Bronchial epithelial cell (primary cell): ENCODE data around the gene NUDT14. TPM values are rescaled to one million over a fixed set of nuclear protein-coding genes. Genes with fewer than 3 reads are reported as not detected.

ENCODE experiments used
- DNase-seq: peaks from one replicate; pipeline ENCODE4 v3.0.0-alpha.2; 2010; ENCODE audit warnings: low read depth
- FAIRE-seq: peaks from 2 replicates; lab custom pipeline; 2011; peaks lifted over from hg19 to GRCh38; lab: Jason Lieb, UNC
- H3K27me3 ChIP-seq: 2 replicates; pipeline ENCODE4 v1.5.1; 2011; ENCODE audit warnings: low read length; ENCODE audit not compliant: control insufficient read depth, insufficient read depth
- H3K36me3 ChIP-seq: 2 replicates; pipeline ENCODE4 v1.5.1; 2011; ENCODE audit warnings: low read length; ENCODE audit not compliant: control insufficient read depth, insufficient read depth
- H3K4me3 ChIP-seq: 2 replicates; pipeline ENCODE4 v1.5.1; 2011; ENCODE audit warnings: mild to moderate bottlenecking, low read depth, low read length, control low read depth
- CTCF ChIP-seq: IDR thresholded peaks from 2 replicates; pipeline ENCODE4 v1.5.1; 2011; ENCODE audit warnings: mild to moderate bottlenecking, moderate library complexity, low read length, control low read depth, inconsistent platforms; ENCODE audit not compliant: insufficient read depth, severe bottlenecking
- total RNA-seq: library from RNA; depleted of rRNA; stranded (reverse); fragments of >200 nt; gene quantifications from 2 replicates; pipeline ENCODE4 v1.2.1, GENCODE V29; 2014

The NUDT14 gene
- total RNA-seq, 1 donor from 2014 or later: 31.9 TPM

GRCh38 chr14:105187116-105187515 lies 6.0 kb upstream of the NUDT14 start:
- no peaks in the 10 kb centered on the region for H3K36me3 ChIP-seq
- peaks cover 2% of the 10 kb centered on the region for H3K27me3 ChIP-seq
- no peak for FAIRE-seq
- no peak for DNase-seq
- H3K4me3 ChIP-seq: no peak overlapping the region
- no peak for TF ChIP-seq CTCF

- DNase-seq (no peak), FAIRE-seq (no peak)
- no peak for TF ChIP-seq CTCF
- Histone ChIP-seq H3K36me3 (no peaks in the 10 kb centered on the region), H3K27me3 (peaks cover 2% of the 10 kb centered on the region), H3K4me3 (no peak overlapping the region)
Measured at GRCh38 chr14:105185973-105186372, 4.9 kb upstream of the NUDT14 start.

- Histone ChIP-seq H3K36me3 (no peaks in the 10 kb centered on the region), H3K27me3 (peaks cover 2% of the 10 kb centered on the region), H3K4me3 (no peak overlapping the region)
- DNase-seq (no peak), FAIRE-seq (no peak)
- no peak for TF ChIP-seq CTCF
Measured at GRCh38 chr14:105185001-105185400, 3.9 kb upstream of the NUDT14 start.

DNA sequence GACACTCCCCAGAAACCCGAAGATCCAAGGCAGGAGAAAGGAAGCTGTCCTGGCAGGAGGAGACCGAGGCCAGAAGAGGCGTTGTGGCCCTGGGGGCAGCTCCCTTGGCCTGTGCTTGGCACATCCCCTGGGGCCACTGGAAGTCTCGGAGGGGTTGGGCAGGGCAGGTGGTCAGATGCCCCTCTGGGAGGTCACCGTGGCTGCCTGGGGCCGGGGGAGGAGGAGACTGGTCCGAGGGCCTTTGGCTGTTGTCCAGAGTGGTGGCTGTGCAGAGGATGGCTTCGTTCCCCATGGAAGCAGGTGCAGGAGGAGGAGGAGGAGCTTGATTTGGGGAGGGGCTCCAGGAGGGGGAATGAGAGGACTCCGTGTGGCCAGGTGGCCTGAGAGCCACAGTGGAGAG lies 3.3 kb upstream of the NUDT14 start:
- no peak for TF ChIP-seq CTCF
- FAIRE-seq (no peak), DNase-seq (no peak)
- Histone ChIP-seq H3K4me3 (no peak overlapping the region), H3K36me3 (no peaks in the 10 kb centered on the region), H3K27me3 (peaks cover 2% of the 10 kb centered on the region)

- FAIRE-seq (no peak), DNase-seq (no peak)
- Histone ChIP-seq H3K27me3 (peaks cover 2% of the 10 kb centered on the region), H3K4me3 (no peak overlapping the region), H3K36me3 (no peaks in the 10 kb centered on the region)
- no peak for TF ChIP-seq CTCF
Measured at GRCh38 chr14:105182296-105183020, 1.3 kb upstream of the NUDT14 start.
